RPMI8226 (cell line): ENCODE measurements around the gene LIME1.

Source experiments
- DNase-seq: peaks from one replicate; pipeline ENCODE4 v3.0.0-alpha.2; 2015

Gene LIME1

GRCh38 chr20:63739130-63740069, 2.9 kb downstream of the LIME1 start, which contains the start of gene SLC2A4RG:
Gene SLC2A4RG, plus strand, starts transcription at chr20:63739776. Its CDS starts 137 bp downstream, at chr20:63739913.
- DNase-seq = peak; percentile 88

- peak; percentile 34 for DNase-seq
Measured at GRCh38 chr20:63740070-63740626, 3.7 kb downstream of the LIME1 start.

DNA sequence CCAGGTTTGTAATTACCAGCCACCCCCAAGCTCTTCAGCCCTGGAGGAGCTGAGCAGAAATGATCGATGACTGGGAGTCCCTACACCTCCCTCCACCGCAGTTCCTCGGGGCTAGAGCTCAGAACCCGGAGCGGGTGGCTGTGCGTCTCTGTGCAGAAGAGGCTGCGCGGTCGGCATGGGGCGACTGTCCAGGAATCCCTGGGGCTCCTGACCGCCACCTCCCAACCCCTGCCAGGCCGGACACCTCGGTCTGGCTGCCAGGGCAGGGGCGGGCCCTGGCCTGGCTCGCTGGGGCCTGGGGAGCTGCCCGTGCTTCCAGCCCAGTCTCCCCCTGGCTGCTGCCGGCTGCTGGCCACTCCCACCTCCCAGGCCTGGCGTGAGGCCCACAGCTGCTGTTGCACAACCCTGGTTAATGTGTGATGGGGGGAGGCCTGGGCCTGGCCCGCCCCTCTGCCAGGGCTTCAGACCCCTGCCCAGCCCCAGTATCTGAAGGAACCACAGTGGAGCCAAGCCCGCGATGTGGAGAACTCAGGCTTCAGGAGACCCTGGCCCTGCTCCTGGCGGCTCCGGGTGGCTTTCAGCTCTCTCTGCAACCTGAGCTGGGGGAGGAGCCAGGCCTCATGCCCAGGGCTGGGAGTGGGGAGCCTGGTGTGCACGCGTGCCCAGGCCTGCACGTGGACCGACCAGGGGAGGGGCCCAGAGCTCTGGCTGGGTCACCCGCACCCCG, 4.3 kb downstream of the LIME1 start:
- DNase-seq = peak; percentile 20

- DNase-seq = no peak
Measured at GRCh38 chr20:63741354-63741675, 4.9 kb downstream of the LIME1 start.

- DNase-seq = no peak
Measured at GRCh38 chr20:63741676-63742380, 5.4 kb downstream of the LIME1 start.

GRCh38 chr20:63742381-63743024, 6.0 kb downstream of the LIME1 start:
- DNase-seq = no peak

GRCh38 chr20:63743210-63743970, 6.9 kb downstream of the LIME1 start:
- DNase-seq = no peak

- no peak for DNase-seq
Measured at GRCh38 chr20:63744158-63744557, 7.7 kb downstream of the LIME1 start.

- no peak for DNase-seq
Measured at GRCh38 chr20:63744574-63745423, 8.3 kb downstream of the LIME1 start.

- DNase-seq = no peak
Measured at GRCh38 chr20:63745424-63745805, 9.0 kb downstream of the LIME1 start.

DNA sequence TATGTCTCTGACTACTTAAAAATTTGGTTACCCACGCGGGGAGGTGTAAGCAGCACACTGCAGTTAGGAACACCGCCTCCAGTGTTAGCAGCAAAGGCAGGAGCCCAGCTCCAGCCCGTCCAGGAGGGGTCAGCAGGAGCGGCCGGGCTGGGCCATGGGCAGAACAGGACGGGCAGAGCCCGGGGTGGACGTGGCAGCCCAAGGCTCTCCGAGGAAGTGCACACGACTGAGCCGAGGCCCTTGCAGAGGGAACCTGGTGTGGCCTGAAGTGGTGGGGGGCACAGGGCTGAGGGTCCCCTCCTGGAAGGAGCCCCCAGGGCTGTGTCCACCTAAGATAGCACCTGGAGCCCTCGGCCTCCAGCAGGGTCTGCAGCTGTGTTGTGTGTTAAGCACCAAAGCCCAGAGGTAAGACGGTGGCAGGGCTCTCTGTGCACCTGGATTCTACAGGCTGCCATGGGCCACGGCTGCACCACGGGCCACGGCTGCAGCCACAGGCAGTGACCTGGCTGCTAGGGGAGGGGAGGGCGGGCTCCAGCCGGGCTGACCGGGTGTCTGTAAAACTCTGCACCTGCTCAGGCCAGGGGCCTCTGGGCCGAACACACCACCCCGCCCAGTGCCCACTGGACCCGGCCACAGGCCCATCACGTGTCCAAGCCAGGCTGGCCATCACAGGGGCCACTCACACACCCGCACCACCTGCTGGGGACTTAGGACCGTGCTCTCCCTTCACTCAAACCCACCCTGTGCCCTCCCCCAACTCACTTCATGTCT, 9.7 kb downstream of the LIME1 start:
- DNase-seq = no peak

GRCh38 chr20:63746751-63747315, 10.4 kb downstream of the LIME1 start:
- no peak for DNase-seq

GRCh38 chr20:63747622-63748069, 11.2 kb downstream of the LIME1 start:
- no peak for DNase-seq

DNA sequence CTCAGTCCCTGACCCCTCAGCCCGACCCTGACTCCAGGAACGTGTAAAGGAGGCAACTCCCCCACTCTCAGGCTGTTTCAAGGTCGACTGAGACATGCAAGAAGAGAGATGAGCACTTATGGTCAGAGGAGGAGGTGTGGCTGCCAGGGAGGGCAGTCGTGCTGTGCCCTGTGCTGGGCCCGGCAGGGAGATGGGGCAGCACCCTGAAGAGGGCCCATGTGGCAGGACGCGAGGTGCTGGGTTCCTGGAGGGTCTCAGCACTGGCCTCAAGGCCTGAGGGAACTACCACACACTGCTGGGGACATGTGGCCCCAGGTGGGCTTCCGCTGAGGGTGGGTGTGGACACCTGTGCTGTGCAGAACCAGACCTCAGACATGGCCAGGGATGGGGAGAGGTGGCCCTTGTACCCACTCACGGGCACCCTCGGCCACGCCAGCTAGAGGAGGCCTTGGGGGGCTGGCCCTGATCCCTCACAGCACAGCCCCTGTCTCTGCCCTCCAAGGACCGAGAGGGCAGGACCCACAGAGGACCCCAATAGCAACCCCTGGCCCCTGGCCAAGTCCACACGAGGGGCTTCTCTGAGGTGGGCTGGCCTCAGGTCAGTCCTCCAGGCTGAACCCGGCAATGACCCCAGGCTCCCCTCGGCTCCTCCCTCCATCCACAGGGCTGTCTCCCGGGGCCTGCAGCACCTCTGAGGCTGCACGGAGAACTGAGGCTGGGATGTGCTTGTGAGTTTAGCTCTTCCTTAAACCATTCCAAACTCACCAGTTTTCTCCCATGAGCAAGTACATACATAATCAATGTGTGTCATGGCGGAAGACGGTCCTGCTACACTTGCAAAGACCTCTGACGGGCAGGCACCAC, 11.8 kb downstream of the LIME1 start:
- no peak for DNase-seq

DNA sequence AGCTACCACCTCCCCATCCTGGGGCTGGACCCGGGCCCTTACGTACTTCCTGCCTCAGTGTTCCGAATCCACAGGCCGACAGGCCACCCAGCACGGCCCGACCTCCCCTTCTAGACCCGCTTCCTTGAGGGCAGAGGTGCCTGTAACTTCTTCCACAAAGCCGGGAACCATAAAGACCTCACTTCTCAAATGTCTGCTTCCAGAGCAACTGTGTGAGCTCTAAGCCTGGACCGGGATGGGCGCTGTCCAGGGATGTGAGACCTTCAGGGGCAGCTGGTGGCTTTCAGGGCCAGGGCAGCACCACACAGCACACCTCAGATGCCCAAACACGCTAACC, 12.4 kb downstream of the LIME1 start:
- no peak for DNase-seq

DNA sequence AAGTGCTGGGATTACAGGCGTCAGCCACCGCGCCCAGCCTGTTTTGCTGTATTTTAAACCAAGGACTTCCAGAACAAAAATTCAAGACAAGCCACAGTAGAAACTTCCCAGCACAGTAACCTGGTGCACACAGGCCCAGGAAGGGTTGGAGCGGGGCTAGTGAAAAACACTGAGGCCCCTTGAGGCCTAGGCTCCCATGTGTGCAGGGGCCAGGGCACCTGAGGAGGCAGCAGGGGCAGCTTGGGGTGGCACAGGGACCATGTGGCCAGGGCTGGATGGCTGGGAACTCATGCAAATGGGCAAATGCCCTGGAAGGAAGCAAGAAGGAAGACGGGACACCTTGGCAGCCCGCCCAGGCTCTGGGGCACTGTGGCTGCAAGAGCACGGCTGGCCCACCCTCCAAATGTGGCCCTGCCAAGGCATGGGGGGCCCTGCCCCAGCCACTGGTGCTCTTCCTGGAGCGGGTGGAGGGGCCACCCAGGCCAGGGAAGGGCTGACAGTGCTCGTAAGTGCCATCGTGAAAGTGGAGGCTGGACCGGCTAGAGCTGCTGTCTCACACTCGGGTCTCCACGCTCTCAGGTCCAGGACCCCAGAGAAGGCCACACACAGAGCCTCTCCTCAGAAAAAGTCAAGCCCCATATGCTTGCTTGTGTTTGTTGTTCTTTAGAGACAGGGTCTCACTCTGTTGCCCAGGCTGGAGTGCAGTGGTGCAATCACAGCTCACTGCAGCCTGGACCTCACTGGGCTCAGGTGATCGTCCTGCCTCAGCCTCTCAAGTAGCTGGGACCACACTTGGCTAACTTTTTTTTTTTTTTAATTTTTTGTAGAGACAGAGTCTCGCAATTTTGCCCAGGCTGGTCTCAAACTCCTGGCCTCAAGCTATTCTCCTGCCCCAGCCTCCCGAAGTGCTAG, 13.4 kb downstream of the LIME1 start:
- no peak for DNase-seq

DNA sequence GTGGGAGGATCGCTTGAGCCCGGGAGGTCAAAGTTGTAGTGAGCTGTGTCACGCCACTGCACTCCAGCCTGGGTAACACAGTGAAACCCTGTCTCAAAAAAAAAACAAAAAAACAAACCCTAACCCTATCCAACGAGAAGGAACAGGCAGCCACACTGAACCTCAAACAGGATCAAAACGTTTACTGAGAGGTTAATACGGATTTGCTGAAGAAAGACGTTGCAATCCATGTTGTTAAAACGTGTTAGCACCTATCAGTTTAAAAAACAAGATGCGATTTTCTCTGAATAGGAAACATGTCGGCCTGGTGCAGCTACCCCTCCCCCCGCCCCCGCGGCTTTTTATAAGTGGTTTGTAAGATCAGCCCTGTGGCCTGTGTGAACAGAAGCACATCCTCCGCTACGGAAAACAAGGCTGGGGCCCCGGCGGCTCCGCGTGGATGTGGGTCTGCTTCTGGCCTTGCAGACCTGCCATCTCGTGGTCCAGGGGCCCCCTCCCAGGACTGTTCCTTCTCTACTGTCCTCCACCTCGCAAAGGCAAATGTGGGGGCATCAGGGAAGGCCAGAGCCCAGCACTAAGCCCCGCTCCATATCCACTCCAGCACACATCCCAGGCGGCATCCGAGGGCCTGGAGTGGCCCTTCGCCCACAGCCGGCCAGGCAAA, 14.5 kb downstream of the LIME1 start:
- DNase-seq = no peak
